COLO668 (cell line): ENCODE measurements around the gene ATRNL1.
"Not testable (repeated sequence)": the region's sequence is repeated elsewhere in the genome, so short reads cannot be mapped to it uniquely, and the experiment has no call there.

Experiments
- DNase-seq: peaks from one replicate; lab custom pipeline; 2025; ENCODE audit not compliant: unreplicated experiment; lab: John Stamatoyannopoulos, UW

Gene ATRNL1

GRCh38 chr10:115744089-115744488 is 650.9 kb downstream of the ATRNL1 start:
- no peak for DNase-seq

- DNase-seq = no peak
These were observed 652.8 kb downstream of the ATRNL1 start for GRCh38 chr10:115745943-115746342.

GRCh38 chr10:115747811-115748210 is 654.6 kb downstream of the ATRNL1 start:
- no peak for DNase-seq

GRCh38 chr10:115758488-115758887 is 665.3 kb downstream of the ATRNL1 start:
- not testable (repeated sequence) for DNase-seq

GRCh38 chr10:115760131-115760530 is 667.0 kb downstream of the ATRNL1 start:
- DNase-seq = no peak

- DNase-seq = no peak
These were observed 668.0 kb downstream of the ATRNL1 start for GRCh38 chr10:115761166-115761565.

GRCh38 chr10:115762029-115762428 is 668.9 kb downstream of the ATRNL1 start:
- DNase-seq = no peak

- no peak for DNase-seq
These were observed 678.6 kb downstream of the ATRNL1 start for GRCh38 chr10:115771755-115772154.

GRCh38 chr10:115772606-115773005 is 679.4 kb downstream of the ATRNL1 start:
- DNase-seq = no peak

- no peak for DNase-seq
These were observed 680.7 kb downstream of the ATRNL1 start for GRCh38 chr10:115773832-115774231.

GRCh38 chr10:115774721-115775120 is 681.6 kb downstream of the ATRNL1 start:
- DNase-seq = no peak

GRCh38 chr10:115777646-115778045 is 684.5 kb downstream of the ATRNL1 start:
- no peak for DNase-seq

GRCh38 chr10:115790220-115790619 is 697.1 kb downstream of the ATRNL1 start:
- no peak for DNase-seq

- no peak for DNase-seq
These were observed 702.8 kb downstream of the ATRNL1 start for GRCh38 chr10:115795964-115796363.

GRCh38 chr10:115801457-115801856 is 708.3 kb downstream of the ATRNL1 start:
- no peak for DNase-seq

GRCh38 chr10:115801992-115802391 is 708.8 kb downstream of the ATRNL1 start:
- DNase-seq = no peak

- DNase-seq = no peak
These were observed 709.7 kb downstream of the ATRNL1 start for GRCh38 chr10:115802911-115803310.

GRCh38 chr10:115814542-115814941 is 721.4 kb downstream of the ATRNL1 start:
- DNase-seq = no peak

GRCh38 chr10:115818012-115818411 is 724.8 kb downstream of the ATRNL1 start:
- DNase-seq = no peak

- no peak for DNase-seq
These were observed 733.2 kb downstream of the ATRNL1 start for GRCh38 chr10:115826396-115826795.

- DNase-seq = no peak
These were observed 734.3 kb downstream of the ATRNL1 start for GRCh38 chr10:115827231-115828009.

- not testable (repeated sequence) for DNase-seq
These were observed 735.0 kb downstream of the ATRNL1 start for GRCh38 chr10:115828182-115828581.
